NCI-H82 (cell line): ENCODE measurements around the gene PYGB.

Experiments used
- DNase-seq: peaks from one replicate; lab custom pipeline; 2025; lab: John Stamatoyannopoulos, UW

The PYGB gene

DNA sequence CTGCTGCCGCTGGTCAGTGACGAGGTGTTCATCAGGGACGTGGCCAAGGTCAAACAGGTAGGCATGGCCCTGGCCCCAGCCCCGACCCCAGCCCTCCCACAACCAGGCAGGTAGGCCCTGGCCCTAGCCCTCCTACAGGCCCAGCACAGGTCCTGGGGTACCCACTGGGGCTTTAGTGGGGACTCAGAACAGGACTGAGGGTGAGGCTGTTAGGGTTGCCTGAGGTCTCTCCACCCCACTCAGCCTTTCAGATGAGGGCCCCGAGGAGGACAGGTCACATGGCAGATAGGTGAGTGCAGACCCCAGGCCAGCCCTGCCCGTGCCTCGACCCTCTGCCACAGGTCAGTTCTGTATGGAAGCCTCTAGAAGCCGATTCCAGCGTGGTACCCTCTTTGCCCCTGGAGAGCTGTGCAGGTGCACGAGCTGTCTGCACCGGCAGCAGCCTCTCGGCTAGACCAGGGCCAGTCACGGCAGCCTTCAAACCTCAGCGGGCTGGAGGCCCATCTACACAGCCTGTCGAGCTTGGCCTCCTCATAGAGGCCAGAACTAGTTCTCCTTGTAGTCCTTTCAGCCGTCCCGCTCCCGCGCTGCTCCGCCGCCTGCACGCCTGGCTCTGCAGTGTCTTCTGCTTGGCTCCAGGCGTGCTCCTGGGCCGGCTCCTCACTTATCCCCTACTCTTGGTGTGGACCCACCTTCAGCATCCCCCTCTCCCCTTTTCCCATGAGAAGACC, 35.5 kb downstream of the PYGB start:
- no peak for DNase-seq

DNA sequence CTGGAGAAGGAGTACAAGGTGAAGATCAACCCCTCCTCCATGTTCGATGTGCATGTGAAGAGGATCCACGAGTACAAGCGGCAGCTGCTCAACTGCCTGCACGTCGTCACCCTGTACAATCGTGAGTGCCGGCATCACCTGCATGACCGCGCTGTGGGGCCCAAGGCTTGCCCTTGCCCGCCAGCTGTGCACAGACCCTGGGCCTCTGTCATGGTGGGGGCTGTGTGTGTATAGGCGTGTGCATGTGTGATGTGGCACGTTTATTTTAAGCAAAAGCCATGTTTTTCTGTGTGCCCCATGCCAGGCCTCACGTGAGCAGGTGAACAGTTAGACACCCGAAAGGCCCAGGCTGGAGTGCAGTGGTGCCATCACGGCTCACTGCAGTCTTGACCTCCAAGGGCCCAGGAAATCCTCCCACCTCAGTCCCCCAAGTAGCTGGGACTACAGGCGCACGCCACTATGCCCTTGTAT, 36.3 kb downstream of the PYGB start:
- no peak for DNase-seq

DNA sequence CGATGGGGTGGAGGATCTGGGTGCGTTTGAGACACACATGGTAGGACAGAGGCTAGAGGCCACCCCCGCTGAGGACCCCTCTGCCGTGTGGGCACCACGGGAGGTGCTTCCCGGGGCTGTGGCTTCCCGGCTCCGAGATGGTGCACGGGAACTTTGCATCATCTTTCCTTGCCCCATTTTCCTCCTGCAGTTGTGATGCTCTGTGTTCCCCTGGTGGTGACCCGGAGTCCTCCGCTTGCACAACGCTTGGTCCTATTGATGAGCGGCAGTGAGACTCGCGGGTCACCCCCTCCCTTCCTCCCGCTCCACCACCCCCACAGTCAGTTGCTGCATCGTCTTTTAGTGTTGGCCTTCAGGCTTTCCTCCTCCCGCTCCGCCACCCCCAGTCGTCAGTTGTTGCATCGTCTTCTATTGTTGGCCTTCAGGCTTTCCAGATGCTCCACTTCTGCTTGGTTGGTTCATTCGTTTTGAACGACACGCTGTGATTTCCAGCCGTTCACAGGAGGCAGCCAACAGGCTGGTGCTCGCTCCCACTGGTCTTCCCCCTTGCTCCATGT, 37.3 kb downstream of the PYGB start:
- peak; percentile 28 for DNase-seq

- no peak for DNase-seq
Observed at GRCh38 chr20:25285856-25286798, 38.2 kb downstream of the PYGB start.

DNA sequence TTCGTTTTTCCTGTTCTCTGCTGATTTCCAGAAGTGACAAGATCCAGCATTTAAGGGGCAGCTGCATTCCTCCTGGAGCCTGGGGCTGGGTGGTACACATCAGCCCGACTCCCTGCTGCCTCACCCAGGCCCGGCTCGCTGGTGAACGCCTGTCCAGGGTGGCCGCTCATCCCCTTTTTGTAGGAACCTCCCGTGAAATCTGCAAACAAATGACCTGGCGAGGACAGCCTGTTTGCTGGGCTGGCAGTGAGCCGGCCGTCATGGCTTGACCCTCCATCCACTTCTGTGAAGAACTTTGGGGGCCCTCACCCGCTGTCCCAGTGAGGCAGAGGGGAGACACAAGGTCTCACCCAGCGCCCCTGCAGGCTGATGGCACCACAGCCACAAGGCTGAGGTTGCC, 39.0 kb downstream of the PYGB start:
- no peak for DNase-seq

DNA sequence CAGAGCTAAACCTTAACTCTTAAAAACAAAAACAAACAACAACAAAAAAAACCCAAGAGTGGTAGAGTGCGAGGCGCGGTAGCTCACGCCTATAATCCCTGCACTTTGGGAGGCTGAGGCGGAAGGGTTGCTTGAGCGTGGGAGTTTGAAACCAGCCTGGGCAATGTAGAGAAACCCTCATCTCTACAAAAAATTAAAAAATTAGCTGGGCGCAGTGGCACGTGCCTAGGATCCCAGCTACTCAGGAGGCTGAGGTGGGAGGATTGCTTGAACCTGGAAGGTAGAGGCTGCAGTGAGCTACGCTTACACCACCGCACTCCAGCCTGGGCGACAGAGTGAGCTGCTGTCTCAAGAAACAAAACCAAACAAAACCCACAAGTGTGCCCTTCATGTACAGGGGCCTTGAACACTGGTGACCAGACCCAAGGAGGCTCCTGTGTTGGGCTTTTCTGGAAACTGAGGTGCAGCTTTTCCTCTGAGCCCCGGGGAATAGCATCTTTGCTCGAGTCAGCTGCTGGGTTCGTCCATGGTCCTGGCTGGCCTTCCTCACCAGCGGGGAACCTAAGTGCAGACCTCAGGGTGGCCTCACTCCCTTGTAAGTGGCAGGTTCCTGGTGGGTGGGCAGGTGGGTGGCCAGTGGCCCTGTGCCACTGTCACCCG, 39.9 kb downstream of the PYGB start:
- DNase-seq: no peak

DNA sequence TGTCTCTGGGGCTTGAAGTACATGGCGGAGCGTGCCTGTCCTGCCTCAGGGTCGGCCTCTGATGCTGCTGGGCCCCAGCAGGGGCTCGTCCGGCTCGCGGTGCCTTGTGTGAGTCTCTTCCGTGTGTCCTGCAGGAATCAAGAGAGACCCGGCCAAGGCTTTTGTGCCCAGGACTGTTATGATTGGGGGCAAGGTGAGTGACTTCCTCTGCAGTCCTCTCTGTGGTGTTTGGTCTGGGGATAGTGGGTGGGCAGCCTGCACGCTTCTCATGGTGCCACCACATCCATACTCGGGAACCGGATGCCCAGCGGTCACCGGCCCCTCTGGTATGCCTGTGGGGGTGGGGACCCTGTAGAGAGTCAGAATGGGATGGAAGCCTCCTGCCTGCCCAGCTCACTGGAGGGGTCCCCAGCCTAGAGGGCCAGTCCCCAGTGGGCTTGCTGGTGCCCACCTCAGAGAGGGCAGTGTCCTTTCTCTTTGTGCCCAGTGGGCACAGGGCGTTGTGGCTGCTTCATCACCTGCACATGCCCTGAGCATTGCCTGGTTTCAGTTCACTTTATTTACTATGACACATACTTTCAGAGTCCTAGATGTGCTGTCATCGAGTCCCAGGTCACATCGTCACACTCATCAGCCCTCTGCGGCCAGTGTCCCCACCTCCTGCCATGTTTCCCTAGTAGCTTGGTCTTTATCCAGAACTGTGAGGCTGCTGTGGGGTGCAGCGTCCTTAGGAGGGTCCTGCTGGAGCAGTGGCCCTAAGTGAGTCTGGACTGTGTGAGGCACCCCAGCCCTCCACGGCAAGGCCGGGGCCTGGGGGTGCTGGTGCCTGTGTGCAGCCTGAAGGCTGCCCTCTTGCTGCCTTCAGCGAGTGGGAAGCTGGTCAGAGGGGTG, 40.7 kb downstream of the PYGB start:
- DNase-seq: no peak

GRCh38 chr20:25289886-25290597, 42.2 kb downstream of the PYGB start:
- no peak for DNase-seq

DNA sequence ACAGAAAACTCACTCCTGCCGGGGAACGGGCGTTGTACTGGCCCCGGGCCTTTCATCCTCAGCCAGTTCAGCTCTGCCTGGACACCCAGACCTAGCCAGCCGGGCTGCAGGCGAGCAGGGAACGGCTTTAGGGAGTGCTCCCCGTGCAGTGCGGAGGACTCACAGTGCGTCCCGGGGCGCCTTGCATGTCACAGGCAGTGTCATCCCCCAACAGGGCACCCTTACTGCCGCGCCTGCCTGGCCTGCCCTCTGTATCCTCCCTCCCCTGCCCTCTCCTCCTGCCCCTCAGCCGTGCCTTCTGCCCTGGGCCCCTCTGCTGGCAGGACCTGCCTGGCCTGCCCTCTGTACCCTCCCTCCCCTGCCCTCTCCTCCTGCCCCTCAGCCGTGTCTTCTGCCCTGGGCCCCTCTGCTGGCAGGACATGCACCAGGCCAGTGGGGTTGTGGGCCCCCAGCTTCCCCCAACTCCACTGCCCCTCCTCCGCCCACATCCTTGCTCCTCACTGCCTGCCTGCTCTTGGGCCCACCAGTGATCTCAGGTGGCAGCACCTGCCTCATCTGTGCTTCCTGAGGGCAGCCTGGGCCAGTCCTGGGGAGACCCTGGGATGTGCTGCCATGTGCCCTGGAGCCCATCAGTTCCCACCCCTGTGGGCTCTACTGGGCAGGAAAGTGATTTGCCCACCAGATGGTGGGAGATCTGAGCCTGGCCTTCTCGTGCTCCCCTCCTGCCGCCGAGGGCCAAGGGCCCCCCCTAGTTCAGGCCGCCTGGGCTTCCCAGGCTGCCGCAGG, 43.0 kb downstream of the PYGB start:
- DNase-seq: no peak

- DNase-seq: no peak
Observed at GRCh38 chr20:25291432-25292133, 43.7 kb downstream of the PYGB start.

DNA sequence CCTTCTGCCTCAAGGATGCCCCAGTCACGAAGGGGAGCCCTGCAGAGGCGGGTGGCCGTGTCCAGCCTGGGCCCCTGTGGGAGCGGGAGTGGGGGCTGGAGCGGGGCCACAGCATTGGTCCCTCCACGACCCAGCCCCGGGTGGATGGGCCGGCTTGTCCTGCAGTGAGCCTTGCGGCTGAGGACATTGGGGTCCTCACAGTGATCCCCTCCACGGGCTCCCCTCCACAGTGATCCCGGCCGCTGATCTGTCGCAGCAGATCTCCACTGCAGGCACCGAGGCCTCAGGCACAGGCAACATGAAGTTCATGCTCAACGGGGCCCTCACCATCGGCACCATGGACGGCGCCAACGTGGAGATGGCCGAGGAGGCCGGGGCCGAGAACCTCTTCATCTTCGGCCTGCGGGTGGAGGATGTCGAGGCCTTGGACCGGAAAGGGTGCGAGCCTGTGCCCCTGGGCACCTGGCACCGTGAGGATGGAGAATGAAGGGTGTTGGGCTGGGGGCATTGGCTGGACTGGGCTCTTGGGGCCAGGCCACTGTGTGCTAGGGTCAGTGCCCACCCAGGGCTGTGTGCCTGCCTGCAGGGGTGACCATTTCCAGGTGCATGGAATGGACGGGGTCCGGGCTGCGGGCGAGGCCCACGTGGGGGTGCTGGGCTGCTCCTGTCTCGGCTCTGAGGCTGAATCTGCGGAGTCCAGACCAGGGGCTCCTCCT, 44.4 kb downstream of the PYGB start:
- DNase-seq: no peak

- no peak for DNase-seq
Observed at GRCh38 chr20:25293507-25293906, 45.6 kb downstream of the PYGB start.

GRCh38 chr20:25293910-25294458, 46.1 kb downstream of the PYGB start:
- no peak for DNase-seq

- DNase-seq: peak; percentile 83
Observed at GRCh38 chr20:25294459-25295385, 46.8 kb downstream of the PYGB start.

- no peak for DNase-seq
Observed at GRCh38 chr20:25295386-25296093, 47.7 kb downstream of the PYGB start.
